SK-N-MC (cell line): ENCODE results near the gene SVOPL.

Experiments
- EZH2 ChIP-seq: fragments of 200-600 bp; sonication (generic); IDR thresholded peaks from one replicate; pipeline ENCODE4 v1.6.1; 2017; ENCODE audit warnings: antibody characterized with exemption
- FOXP2 ChIP-seq: optimal IDR thresholded peaks from 2 replicates; pipeline ENCODE3; 2011; ENCODE audit warnings: mild to moderate bottlenecking, moderate library complexity; ENCODE audit not compliant: insufficient read depth; ENCODE audit errors: extremely low read length, control extremely low read depth
- POLR2AphosphoS5 ChIP-seq: IDR thresholded peaks from 2 replicates; pipeline ENCODE4 v1.6.1; 2012; ENCODE audit warnings: mild to moderate bottlenecking, low read depth, low read length, borderline replicate concordance

- TF ChIP-seq POLR2AphosphoS5 (no peak), EZH2 (no peak), FOXP2 (no peak)
These were observed 111.0 kb downstream of the SVOPL start for GRCh38 chr7:138590154-138590553.
